Stimulated activated CD4-positive, alpha-beta T cell treated with anti-CD3 and anti-CD28 coated beads, Interleukin-12 subunit alpha, Interleukin-12 subunit beta, amount 100 ng/mL, for 24 hours (primary cell): Measurements from ENCODE around the gene HYOU1.
"Not testable (repeated sequence)": the region's sequence is repeated elsewhere in the genome, so short reads cannot be mapped to it uniquely, and the experiment has no call there.

Experiments
- DNase-seq, 2 experiments: peaks; one replicate each; pipeline ENCODE4 v3.0.0-alpha.2; 2020; ENCODE audit warnings: low read depth in 2 of 2

HYOU1 gene

GRCh38 chr11:119085437-119085847, 28.4 kb upstream of the HYOU1 start:
- peak in 1 of 2 experiments; percentile 29 for DNase-seq

- DNase-seq, result peak; percentile 83 to 89
Measured at GRCh38 chr11:119084663-119085436, 27.8 kb upstream of the HYOU1 start, which contains the start of gene HMBS. TSS of gene HMBS (plus strand) at chr11:119084881. CDS start at chr11:119085034, 153 bp downstream.

GRCh38 chr11:119081682-119082260, 24.8 kb upstream of the HYOU1 start:
- no peak for DNase-seq

GRCh38 chr11:119078675-119079420, 21.8 kb upstream of the HYOU1 start:
- no peak for DNase-seq

GRCh38 chr11:119077839-119078238, 20.8 kb upstream of the HYOU1 start:
- no peak for DNase-seq

GRCh38 chr11:119067371-119068222, 10.6 kb upstream of the HYOU1 start, which contains the start of gene VPS11:
TSS of gene VPS11 (plus strand) at chr11:119067818. CDS start at chr11:119067824, 6 bp downstream.
- DNase-seq, result peak; percentile 91 to 98

- DNase-seq, result no peak
Measured at GRCh38 chr11:119065369-119065768, 8.4 kb upstream of the HYOU1 start.

GRCh38 chr11:119062779-119063178, 5.8 kb upstream of the HYOU1 start:
- no peak for DNase-seq

- DNase-seq, result no peak
Measured at GRCh38 chr11:119061256-119061655, 4.3 kb upstream of the HYOU1 start.

- not testable (repeated sequence) for DNase-seq
Measured at GRCh38 chr11:119059128-119059527, 2.1 kb upstream of the HYOU1 start.

GRCh38 chr11:119056421-119056999, 495 bp downstream of the HYOU1 start:
- DNase-seq, result peak in 1 of 2 experiments; percentile 32

GRCh38 chr11:119055901-119056300, 1.1 kb downstream of the HYOU1 start:
- DNase-seq, result no peak

- no peak for DNase-seq
Measured at GRCh38 chr11:119054418-119054817, 2.6 kb downstream of the HYOU1 start.

GRCh38 chr11:119052163-119052814, 4.7 kb downstream of the HYOU1 start:
- no peak for DNase-seq

- DNase-seq, result no peak
Measured at GRCh38 chr11:119051440-119052162, 5.4 kb downstream of the HYOU1 start.

- DNase-seq, result no peak
Measured at GRCh38 chr11:119049081-119049480, 7.9 kb downstream of the HYOU1 start.

- DNase-seq, result no peak
Measured at GRCh38 chr11:119048644-119049043, 8.4 kb downstream of the HYOU1 start.

- DNase-seq, result no peak
Measured at GRCh38 chr11:119047205-119047604, 9.8 kb downstream of the HYOU1 start.

GRCh38 chr11:119046489-119046888, 10.5 kb downstream of the HYOU1 start:
- no peak for DNase-seq

GRCh38 chr11:119044708-119045107, 12.3 kb downstream of the HYOU1 start:
- no peak for DNase-seq
